MM.1S (cell line): ENCODE results near the gene ARMCX1.

Experiments used
- EZH2phosphoT487 ChIP-seq: fragments of 300-600 bp; sonication (generic); IDR thresholded peaks from 2 replicates; pipeline ENCODE4 v1.6.1; 2018; ENCODE audit warnings: antibody characterized with exemption, low read length
- TF ChIP-seq, protein P1 (sequence below): fragments of 300-600 bp; sonication (generic); IDR thresholded peaks from 2 replicates; pipeline ENCODE4 v1.5.1; 2016; ENCODE audit warnings: antibody characterized with exemption, low read length, mixed read lengths

GRCh38 chrX:101550751-101551379 is 518 bp downstream of the ARMCX1 start:
- no peak for TF ChIP-seq EZH2phosphoT487
- TF ChIP-seq, protein P1, sequence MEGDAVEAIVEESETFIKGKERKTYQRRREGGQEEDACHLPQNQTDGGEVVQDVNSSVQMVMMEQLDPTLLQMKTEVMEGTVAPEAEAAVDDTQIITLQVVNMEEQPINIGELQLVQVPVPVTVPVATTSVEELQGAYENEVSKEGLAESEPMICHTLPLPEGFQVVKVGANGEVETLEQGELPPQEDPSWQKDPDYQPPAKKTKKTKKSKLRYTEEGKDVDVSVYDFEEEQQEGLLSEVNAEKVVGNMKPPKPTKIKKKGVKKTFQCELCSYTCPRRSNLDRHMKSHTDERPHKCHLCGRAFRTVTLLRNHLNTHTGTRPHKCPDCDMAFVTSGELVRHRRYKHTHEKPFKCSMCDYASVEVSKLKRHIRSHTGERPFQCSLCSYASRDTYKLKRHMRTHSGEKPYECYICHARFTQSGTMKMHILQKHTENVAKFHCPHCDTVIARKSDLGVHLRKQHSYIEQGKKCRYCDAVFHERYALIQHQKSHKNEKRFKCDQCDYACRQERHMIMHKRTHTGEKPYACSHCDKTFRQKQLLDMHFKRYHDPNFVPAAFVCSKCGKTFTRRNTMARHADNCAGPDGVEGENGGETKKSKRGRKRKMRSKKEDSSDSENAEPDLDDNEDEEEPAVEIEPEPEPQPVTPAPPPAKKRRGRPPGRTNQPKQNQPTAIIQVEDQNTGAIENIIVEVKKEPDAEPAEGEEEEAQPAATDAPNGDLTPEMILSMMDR = no peak
